Hepatocyte (in vitro differentiated cells): Measurements from ENCODE around the gene BRSK1.

ENCODE experiments used
- CTCF ChIP-seq: fragments of 200-600 bp; sonication (generic); IDR thresholded peaks from 2 replicates; pipeline ENCODE4 v1.5.1; 2016; ENCODE audit warnings: antibody characterized with exemption, mild to moderate bottlenecking; ENCODE audit not compliant: poor library complexity
- EZH2 ChIP-seq: fragments of 200-600 bp; sonication (generic); IDR thresholded peaks from 2 replicates; pipeline ENCODE4 v1.6.1; 2016; ENCODE audit warnings: antibody characterized with exemption, mild to moderate bottlenecking, borderline replicate concordance
- EZH2phosphoT487 ChIP-seq: fragments of 200-600 bp; sonication (generic); IDR thresholded peaks from one replicate; pipeline ENCODE4 v1.6.1; 2018; ENCODE audit warnings: antibody characterized with exemption, mild to moderate bottlenecking, low read depth, moderate library complexity; ENCODE audit not compliant: unreplicated experiment, severe bottlenecking

GRCh38 chr19:55310498-55310897 is 26.7 kb downstream of the BRSK1 start:
- TF ChIP-seq CTCF (no peak), EZH2phosphoT487 (no peak), EZH2 (no peak)
